Panc1 (cell line): ENCODE measurements around the gene RAB3D.

Experiments
- CTCF ChIP-seq: fragments of 450-650 bp; IDR thresholded peaks from 2 replicates; pipeline ENCODE4 v1.5.1; 2017; ENCODE audit warnings: mild to moderate bottlenecking
- POLR2AphosphoS5 ChIP-seq: IDR thresholded peaks from 2 replicates; pipeline ENCODE4 v1.6.1; 2012; ENCODE audit warnings: mild to moderate bottlenecking, low read depth, low read length, moderate library complexity
- SIN3A ChIP-seq: IDR thresholded peaks from 2 replicates; pipeline ENCODE4 v1.6.1; 2012; ENCODE audit warnings: low read depth, mild to moderate bottlenecking, low read length, moderate library complexity, borderline replicate concordance; ENCODE audit not compliant: insufficient read depth
- TCF7L2 ChIP-seq: IDR thresholded peaks from 2 replicates; pipeline ENCODE4 v1.6.1; 2011; ENCODE audit warnings: mild to moderate bottlenecking, low read depth, low read length, inconsistent platforms

DNA sequence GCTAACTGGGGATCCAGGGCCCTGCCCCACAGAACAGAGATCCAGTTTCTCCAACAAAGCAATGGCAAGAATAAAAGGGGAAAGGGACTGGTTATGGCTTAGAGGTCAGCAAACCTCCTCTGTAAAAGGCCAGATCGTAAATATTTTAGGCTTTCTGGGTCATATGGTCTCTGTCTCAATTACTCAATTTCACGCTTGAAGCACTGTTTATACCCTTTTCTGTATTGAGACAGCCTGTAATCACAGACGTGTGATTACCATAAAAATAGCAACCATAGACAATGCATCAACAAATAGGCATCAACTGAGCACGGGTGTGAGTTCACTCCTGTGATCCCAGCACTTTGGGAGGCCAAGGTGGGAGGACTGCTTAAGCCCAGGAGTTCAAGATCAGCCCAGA is 9.3 kb downstream of the RAB3D start:
- no peak for TF ChIP-seq CTCF
- TF ChIP-seq POLR2AphosphoS5: no peak
- no peak for TF ChIP-seq TCF7L2
- TF ChIP-seq SIN3A: no peak
